Germinal center (tissue), 1 donor: ENCODE results near the gene PCDHB11.
A peak's percentile ranks its signal among the peaks of the same experiment; 100 is the strongest.
"Not testable (repeated sequence)": the region's sequence is repeated elsewhere in the genome, so short reads cannot be mapped to it uniquely, and the experiment has no call there.

Experiments used
- DNase-seq: peaks from one replicate; pipeline ENCODE4 v3.0.0; 2012; ENCODE audit warnings: mixed read lengths, low spot score

Gene PCDHB11

DNA sequence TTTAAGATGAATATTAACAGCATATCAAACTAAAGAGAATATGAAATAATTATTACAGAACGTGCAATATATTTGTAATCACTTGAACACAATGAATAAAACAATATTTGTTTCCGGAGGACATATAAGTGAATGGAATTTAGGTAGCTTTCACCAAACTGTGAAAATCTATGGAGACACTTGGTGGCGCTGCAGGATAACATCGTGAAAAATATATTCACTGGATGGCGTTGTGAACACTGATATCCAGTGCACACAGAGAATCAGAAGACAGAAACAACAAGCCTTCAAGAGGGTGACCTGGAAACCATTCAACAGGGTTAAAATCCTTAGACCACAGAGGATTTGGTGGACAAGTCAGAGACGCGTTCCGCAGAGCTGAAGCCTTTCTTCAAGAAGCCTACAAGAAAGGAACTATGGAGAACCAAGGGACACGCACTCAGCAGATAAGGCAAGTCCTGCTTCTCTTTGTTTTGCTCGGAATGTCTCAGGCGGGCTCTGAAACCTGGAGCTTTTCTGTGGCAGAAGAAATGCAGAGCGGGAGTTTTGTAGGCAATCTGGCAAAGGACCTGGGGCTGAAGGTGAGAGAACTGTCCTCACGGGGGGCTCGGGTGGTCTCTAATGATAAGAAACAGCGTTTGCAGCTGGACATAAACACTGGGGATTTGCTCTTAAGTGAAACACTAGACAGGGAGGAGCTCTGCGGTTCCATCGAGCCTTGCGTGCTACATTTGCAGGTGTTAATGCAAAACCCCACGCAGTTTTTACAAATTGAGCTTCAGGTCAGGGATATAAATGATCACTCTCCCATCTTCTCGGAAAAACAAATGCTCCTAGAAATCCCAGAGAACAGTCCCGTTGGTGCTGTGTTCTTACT lies at the start of gene PCDHB11:
Gene PCDHB11, plus strand, starts transcription at position 269 of the 877 bp plus-strand sequence. Its CDS starts 148 bp downstream, at position 417.
- DNase-seq: no peak

DNA sequence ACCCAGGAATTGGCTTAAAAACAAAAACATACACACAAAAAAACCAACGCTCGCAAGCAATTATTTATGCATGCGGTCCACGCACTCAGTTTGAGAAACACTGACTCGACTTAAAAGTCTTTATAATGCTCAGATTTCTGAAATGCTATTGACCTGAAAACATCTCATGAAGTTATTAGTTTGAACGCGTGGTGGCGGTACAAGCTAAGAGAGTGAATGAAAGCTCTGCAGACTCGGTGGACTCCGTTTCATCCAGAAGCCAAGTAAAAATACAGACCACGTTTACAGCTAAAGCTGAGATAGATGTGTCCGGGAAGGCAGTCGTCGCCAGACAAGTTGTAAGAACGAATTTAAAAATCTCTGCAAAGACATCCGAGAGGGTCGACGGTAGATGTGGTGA lies 49.6 kb upstream of the PCDHB11 start, which contains the start of gene PCDHB6:
Gene PCDHB6, plus strand, starts transcription at position 246 of the 400 bp plus-strand sequence. CDS start 201 bp downstream, outside the sequence.
- DNase-seq: no peak

- no peak for DNase-seq
Observed at GRCh38 chr5:141150224-141150992, 49.0 kb upstream of the PCDHB11 start.

DNA sequence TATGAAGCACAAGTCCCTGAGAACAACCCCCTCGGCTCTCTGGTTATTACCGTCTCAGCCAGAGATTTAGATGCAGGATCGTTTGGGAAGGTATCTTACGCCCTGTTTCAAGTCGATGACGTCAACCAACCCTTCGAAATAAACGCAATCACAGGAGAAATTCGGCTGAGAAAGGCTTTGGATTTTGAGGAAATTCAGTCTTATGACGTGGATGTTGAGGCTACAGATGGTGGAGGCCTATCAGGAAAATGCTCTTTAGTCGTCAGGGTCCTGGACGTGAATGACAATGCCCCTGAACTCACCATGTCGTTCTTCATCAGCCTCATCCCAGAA lies 48.5 kb upstream of the PCDHB11 start:
- DNase-seq: no peak

DNA sequence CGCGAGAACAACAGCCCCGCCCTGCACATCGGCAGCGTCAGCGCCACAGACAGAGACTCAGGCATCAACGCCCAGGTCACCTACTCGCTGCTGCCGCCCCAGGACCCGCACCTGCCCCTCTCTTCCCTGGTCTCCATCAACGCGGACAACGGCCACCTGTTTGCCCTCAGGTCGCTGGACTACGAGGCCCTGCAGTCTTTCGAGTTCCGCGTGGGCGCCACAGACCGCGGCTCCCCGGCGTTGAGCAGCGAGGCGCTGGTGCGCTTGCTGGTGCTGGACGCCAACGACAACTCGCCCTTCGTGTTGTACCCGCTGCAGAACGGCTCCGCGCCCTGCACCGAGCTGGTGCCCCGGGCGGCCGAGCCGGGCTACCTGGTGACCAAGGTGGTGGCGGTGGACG lies 47.8 kb upstream of the PCDHB11 start:
- DNase-seq: not testable (repeated sequence)

- DNase-seq: not testable (repeated sequence)
Observed at GRCh38 chr5:141152096-141152495, 47.3 kb upstream of the PCDHB11 start.

DNA sequence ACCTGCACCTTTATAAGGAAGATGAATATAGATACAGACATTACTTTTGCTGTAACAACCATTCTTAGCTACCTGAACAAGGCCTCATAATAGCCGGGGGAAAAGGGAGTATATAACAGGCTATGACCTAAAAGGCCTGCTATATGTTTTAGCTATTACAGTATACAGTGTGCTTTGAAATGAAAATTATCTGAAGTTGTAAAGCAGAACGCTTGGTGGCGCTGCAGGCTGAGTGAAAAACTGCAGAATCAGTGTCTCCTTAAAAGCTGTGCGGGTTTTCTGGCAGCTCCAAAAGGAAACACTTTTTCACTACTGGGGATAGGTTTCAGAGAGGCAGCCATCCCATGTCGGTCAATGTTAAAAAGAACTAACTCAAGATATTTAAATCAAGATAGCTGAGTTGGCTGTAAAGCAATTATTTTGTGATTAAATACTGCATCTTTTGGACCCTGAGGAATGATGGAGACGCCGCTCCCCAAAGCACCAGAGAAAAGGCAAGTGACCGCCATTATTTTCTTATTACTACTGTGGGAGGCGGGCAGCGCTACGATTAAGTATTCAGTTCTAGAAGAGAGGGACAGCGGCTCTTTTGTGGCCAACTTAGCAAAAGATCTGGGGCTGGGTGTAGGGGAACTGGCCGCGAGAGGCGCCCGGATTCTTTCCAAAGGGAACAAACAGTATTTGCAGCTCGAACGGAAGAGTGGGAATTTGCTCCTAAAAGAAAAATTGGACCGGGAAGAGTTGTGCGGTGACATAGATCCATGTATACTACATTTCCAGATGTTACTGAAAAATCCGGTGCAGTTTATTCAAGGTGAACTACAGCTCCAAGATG lies 43.7 kb upstream of the PCDHB11 start:
- no peak for DNase-seq

DNA sequence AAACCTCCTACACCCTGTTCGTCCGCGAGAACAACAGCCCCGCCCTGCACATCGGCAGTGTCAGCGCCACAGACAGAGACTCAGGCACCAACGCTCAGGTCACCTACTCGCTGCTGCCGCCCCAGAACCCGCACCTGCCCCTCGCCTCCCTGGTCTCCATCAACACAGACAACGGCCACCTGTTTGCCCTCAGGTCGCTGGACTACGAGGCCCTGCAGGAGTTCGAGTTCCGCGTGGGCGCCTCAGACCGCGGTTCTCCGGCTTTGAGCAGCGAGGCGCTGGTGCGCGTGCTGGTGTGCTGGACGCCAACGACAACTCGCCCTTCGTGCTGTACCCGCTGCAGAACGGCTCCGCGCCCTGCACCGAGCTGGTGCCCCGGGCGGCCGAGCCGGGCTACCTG lies 42.1 kb upstream of the PCDHB11 start:
- not testable (repeated sequence) for DNase-seq

- not testable (repeated sequence) for DNase-seq
Observed at GRCh38 chr5:141157901-141158300, 41.5 kb upstream of the PCDHB11 start.

DNA sequence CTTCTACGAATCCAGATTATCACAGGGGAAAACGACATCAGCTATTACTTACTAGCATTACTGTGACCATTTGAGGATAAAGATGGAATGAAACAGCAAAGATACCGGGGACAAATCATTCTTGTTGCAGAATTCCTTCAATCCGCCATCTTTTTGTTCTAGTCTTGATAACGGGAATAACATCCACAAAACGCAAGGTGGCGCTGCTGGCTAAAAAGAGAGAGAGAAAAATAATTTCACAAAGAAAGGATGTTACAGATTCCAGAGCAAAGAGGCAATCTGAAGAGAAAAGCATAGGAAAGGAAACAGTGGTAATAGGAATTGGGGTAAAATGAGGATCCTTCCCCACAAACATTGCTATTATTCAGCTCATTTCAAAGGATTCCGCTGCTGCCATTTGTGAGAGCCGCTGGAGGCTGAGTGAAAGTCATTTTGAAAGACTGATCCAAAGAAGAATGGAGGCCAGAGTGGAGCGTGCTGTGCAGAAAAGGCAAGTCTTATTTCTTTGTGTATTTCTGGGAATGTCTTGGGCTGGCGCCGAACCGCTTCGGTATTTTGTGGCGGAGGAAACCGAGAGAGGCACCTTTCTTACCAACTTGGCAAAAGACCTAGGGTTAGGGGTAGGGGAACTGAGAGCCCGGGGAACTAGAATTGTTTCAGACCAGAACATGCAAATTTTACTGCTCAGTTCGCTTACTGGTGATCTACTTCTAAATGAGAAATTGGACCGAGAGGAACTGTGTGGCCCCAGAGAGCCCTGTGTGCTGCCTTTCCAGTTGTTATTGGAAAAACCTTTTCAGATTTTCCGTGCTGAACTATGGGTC lies 26.8 kb upstream of the PCDHB11 start, which contains the start of gene PCDHB7:
Gene PCDHB7, plus strand, starts transcription at position 264 of the 824 bp plus-strand sequence. Its CDS starts 192 bp downstream, at position 456.
- DNase-seq: peak; percentile 10

GRCh38 chr5:141174291-141175104 lies 24.9 kb upstream of the PCDHB11 start:
- not testable (repeated sequence) for DNase-seq

GRCh38 chr5:141175933-141176332 lies 23.5 kb upstream of the PCDHB11 start:
- DNase-seq: no peak

- DNase-seq: not testable (repeated sequence)
Observed at GRCh38 chr5:141177577-141178191, 21.7 kb upstream of the PCDHB11 start, which contains the start of gene PCDHB8. Gene PCDHB8, plus strand, starts transcription at chr5:141177790. Its CDS starts 245 bp downstream, at chr5:141178035.

DNA sequence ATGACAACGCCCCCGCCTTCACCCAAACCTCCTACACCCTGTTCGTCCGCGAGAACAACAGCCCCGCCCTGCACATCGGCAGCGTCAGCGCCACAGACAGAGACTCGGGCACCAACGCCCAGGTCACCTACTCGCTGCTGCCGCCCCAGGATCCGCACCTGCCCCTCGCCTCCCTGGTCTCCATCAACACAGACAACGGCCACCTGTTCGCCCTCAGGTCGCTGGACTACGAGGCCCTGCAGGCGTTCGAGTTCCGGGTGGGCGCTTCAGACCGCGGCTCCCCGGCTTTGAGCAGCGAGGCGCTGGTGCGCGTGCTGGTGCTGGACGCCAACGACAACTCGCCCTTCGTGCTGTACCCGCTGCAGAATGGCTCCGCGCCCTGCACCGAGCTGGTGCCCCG lies 20.1 kb upstream of the PCDHB11 start:
- DNase-seq: not testable (repeated sequence)

DNA sequence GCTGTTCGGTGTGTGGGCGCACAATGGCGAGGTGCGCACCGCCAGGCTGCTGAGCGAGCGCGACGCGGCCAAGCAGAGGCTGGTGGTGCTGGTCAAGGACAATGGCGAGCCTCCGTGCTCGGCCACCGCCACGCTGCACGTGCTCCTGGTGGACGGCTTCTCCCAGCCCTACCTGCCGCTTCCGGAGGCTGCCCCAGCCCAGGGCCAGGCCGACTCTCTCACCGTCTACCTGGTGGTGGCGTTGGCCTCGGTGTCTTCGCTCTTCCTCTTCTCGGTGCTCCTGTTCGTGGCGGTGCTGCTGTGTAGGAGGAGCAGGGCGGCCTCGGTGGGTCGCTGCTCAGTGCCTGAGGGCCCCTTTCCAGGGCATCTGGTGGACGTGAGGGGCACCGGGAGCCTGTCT lies 19.6 kb upstream of the PCDHB11 start:
- DNase-seq: not testable (repeated sequence)

DNA sequence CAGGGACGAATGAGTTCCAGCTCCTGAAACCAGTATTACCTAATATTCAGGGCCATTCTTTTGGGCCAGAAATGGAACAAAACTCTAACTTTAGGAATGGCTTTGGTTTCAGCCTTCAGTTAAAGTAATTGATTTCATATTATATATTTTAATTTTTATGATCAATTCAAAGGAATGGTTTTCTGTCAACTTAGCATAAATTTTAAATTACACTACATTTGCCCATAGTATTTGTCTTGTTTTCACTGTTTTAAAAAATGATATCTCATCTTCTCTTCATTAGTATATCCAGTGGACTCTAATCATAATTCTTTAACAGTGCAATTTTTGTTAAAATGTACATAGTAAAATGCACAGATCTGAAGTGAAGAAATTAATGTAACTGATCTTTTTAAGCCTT lies 19.1 kb upstream of the PCDHB11 start:
- no peak for DNase-seq

DNA sequence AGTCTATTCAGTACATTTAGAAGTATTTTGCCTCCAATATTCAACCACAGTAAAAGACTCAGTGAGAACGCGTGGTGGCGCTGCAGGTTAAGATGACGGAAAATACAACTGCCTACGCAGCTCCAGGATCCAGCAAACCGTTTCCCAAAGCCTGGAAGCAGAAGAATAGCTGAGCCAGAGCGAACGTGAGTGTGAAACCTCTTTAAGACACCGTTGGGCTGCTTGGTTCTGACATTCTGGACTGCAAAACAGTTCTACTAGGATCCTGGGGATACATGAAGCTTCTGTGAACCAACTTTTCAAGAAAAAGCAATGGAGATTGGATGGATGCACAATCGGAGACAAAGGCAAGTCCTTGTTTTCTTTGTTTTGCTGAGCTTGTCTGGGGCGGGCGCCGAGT lies 17.2 kb upstream of the PCDHB11 start, which contains the start of gene PCDHB16:
Gene PCDHB16, plus strand, starts transcription at position 140 of the 400 bp plus-strand sequence. Its CDS starts 173 bp downstream, at position 313.
- DNase-seq: no peak

- DNase-seq: not testable (repeated sequence)
Observed at GRCh38 chr5:141184117-141184855, 15.1 kb upstream of the PCDHB11 start.
